ENCODE results near the gene CAMK2G. TPM values are rescaled to one million over a fixed set of nuclear protein-coding genes. Genes with fewer than 3 reads are reported as not detected.

CAMK2G gene
- polyA plus RNA-seq, 1 experiment = 43.8 TPM

- no peak for DNase-seq (ENCODE audit: low read depth)
- POLR2A ChIA-PET = interaction anchor here (2.4 kb wide), 1 partner anchor 8 kb away, joined by 9 read pairs; a partner anchor contains a TSS
- CTCF ChIA-PET = interaction anchor here (0.7 kb wide), 1 partner anchor 7 kb away, joined by 3 read pairs; no protein-coding TSS in a partner anchor
- Histone ChIP-seq H3K27me3 (ENCODE audit: control insufficient read depth, insufficient read depth, low read length) (no peaks in the 10 kb centered on the region), H3K4me3 (ENCODE audit: low read depth, low read length) (no peak overlapping the region), H3K36me3 (ENCODE audit: control insufficient read depth, insufficient read depth, low read length) (peaks cover 7% of the 10 kb centered on the region)
- no peak for TF ChIP-seq CTCF (IDR thresholded peaks at IDR 0.05; ENCODE audit: insufficient read depth, low read depth, low read length)
These were observed 94.1 kb downstream of the CAMK2G start for GRCh38 chr10:73780301-73780700.

GRCh38 chr10:73779539-73780197 lies 94.7 kb downstream of the CAMK2G start:
- CTCF ChIA-PET = interaction anchor here (1.5 kb wide), 1 partner anchor 100 kb away, joined by 6 read pairs; no protein-coding TSS in a partner anchor
- POLR2A ChIA-PET = interaction anchor here (0.7 kb wide), 2 partner anchors 25 to 58 kb away, joined by 7 to 25 read pairs; no protein-coding TSS in a partner anchor
- no peak overlapping the region for H3K4me3 ChIP-seq (ENCODE audit: low read depth, low read length)
- DNase-seq (ENCODE audit: low read depth) = no peak
- peaks cover 7% of the 10 kb centered on the region for H3K36me3 ChIP-seq (ENCODE audit: control insufficient read depth, insufficient read depth, low read length)
- no peak for TF ChIP-seq CTCF (IDR thresholded peaks at IDR 0.05; ENCODE audit: insufficient read depth, low read depth, low read length)
- H3K27me3 ChIP-seq (ENCODE audit: control insufficient read depth, insufficient read depth, low read length) = no peaks in the 10 kb centered on the region

GRCh38 chr10:73779018-73779417 lies 95.3 kb downstream of the CAMK2G start:
- Histone ChIP-seq H3K36me3 (ENCODE audit: control insufficient read depth, insufficient read depth, low read length) (peaks cover 7% of the 10 kb centered on the region), H3K4me3 (ENCODE audit: low read depth, low read length) (no peak overlapping the region), H3K27me3 (ENCODE audit: control insufficient read depth, insufficient read depth, low read length) (no peaks in the 10 kb centered on the region)
- POLR2A ChIA-PET = interaction anchor here (0.7 kb wide), 2 partner anchors 24 to 59 kb away, joined by 7 to 25 read pairs; no protein-coding TSS in a partner anchor
- CTCF ChIA-PET = interaction anchor here (1.5 kb wide), 1 partner anchor 101 kb away, joined by 6 read pairs; no protein-coding TSS in a partner anchor
- no peak for DNase-seq (ENCODE audit: low read depth)
- no peak for TF ChIP-seq CTCF (IDR thresholded peaks at IDR 0.05; ENCODE audit: insufficient read depth, low read depth, low read length)

GRCh38 chr10:73774637-73775036 lies 99.7 kb downstream of the CAMK2G start:
- DNase-seq (ENCODE audit: low read depth) = no peak
- ChIA-PET POLR2A (no interaction called here), CTCF (interaction anchor here (0.9 to 2.6 kb wide), 3 partner anchors 100 to 166 kb away, joined by 3 to 8 read pairs (median 5); partner anchors contain the start of gene CAMK2G)
- H3K36me3 ChIP-seq (ENCODE audit: control insufficient read depth, insufficient read depth, low read length) = peaks cover 9% of the 10 kb centered on the region
- no peaks in the 10 kb centered on the region for H3K27me3 ChIP-seq (ENCODE audit: control insufficient read depth, insufficient read depth, low read length)
- TF ChIP-seq CTCF (IDR thresholded peaks at IDR 0.05; ENCODE audit: insufficient read depth, low read depth, low read length) = no peak
- H3K4me3 ChIP-seq (ENCODE audit: low read depth, low read length) = peak overlapping the region; percentile 86

GRCh38 chr10:73773152-73773879 lies 101.0 kb downstream of the CAMK2G start:
- Histone ChIP-seq H3K27me3 (ENCODE audit: control insufficient read depth, insufficient read depth, low read length) (no peaks in the 10 kb centered on the region), H3K36me3 (ENCODE audit: control insufficient read depth, insufficient read depth, low read length) (peaks cover 17% of the 10 kb centered on the region), H3K4me3 (ENCODE audit: low read depth, low read length) (peak overlapping the region; percentile 86)
- ChIA-PET POLR2A (interaction anchor here (0.5 to 1.7 kb wide), 2 partner anchors 8 to 29 kb away, joined by 3 to 9 read pairs; partner anchors contain the start of genes CHCHD1 and SEC24C), CTCF (interaction anchor here (0.6 to 4.3 kb wide), 9 partner anchors 7 to 988 kb away, joined by 3 to 16 read pairs (median 4); no protein-coding TSS in a partner anchor)
- TF ChIP-seq CTCF (IDR thresholded peaks at IDR 0.05; ENCODE audit: insufficient read depth, low read depth, low read length) = no peak
- no peak for DNase-seq (ENCODE audit: low read depth)
